NOMO-1 (cell line): ENCODE results near the gene MSL2.
"Not testable (repeated sequence)": the region's sequence is repeated elsewhere in the genome, so short reads cannot be mapped to it uniquely, and the experiment has no call there.

Experiments used
- DNase-seq, 2 experiments: peaks; one replicate each; lab custom pipeline; 2025; ENCODE audit not compliant: unreplicated experiment in 2 of 2; lab: John Stamatoyannopoulos, UW

MSL2 gene

GRCh38 chr3:136196064-136196400 is at the start of gene MSL2:
TSS of gene MSL2 (minus strand) at chr3:136196335. CDS start at chr3:136195113, 1,222 bp downstream.
- no peak for DNase-seq

GRCh38 chr3:136245691-136246090 is 49.6 kb upstream of the MSL2 start:
- no peak for DNase-seq

GRCh38 chr3:136239094-136239493 is 43.0 kb upstream of the MSL2 start:
- DNase-seq = no peak

- no peak for DNase-seq
Measured at GRCh38 chr3:136237961-136238649, 42.0 kb upstream of the MSL2 start.

GRCh38 chr3:136237103-136237502 is 41.0 kb upstream of the MSL2 start:
- DNase-seq = no peak

GRCh38 chr3:136236109-136236508 is 40.0 kb upstream of the MSL2 start:
- no peak for DNase-seq

GRCh38 chr3:136235545-136235944 is 39.4 kb upstream of the MSL2 start:
- DNase-seq = no peak

GRCh38 chr3:136232413-136232812 is 36.3 kb upstream of the MSL2 start:
- DNase-seq = no peak

- not testable (repeated sequence) for DNase-seq
Measured at GRCh38 chr3:136222746-136223145, 26.6 kb upstream of the MSL2 start.

GRCh38 chr3:136211547-136211946 is 15.4 kb upstream of the MSL2 start:
- DNase-seq = no peak

- no peak for DNase-seq
Measured at GRCh38 chr3:136209921-136210320, 13.8 kb upstream of the MSL2 start.

GRCh38 chr3:136207489-136208115 is 11.5 kb upstream of the MSL2 start:
- no peak for DNase-seq

- not testable (repeated sequence) for DNase-seq
Measured at GRCh38 chr3:136199219-136199618, 3.1 kb upstream of the MSL2 start.

GRCh38 chr3:136198462-136199078 is 2.4 kb upstream of the MSL2 start:
- not testable (repeated sequence) for DNase-seq

GRCh38 chr3:136197159-136197793 is 1.1 kb upstream of the MSL2 start:
- DNase-seq = peak in 1 of 2 experiments; percentile 61

- peak; percentile 100 for DNase-seq
Measured at GRCh38 chr3:136196401-136197158, 445 bp upstream of the MSL2 start.

GRCh38 chr3:136195258-136196063 is 674 bp downstream of the MSL2 start:
- DNase-seq = peak; percentile 84 to 88

GRCh38 chr3:136194409-136195257 is 1.5 kb downstream of the MSL2 start:
- DNase-seq = peak; percentile 54 to 55
